M059J (cell line): ENCODE measurements around the gene FBXO36. TPM values are rescaled to one million over a fixed set of nuclear protein-coding genes. Genes with fewer than 3 reads are reported as not detected.
A peak's percentile ranks its signal among the peaks of the same experiment; 100 is the strongest.
"Not testable (repeated sequence)": the region's sequence is repeated elsewhere in the genome, so short reads cannot be mapped to it uniquely, and the experiment has no call there.

ENCODE experiments used
- DNase-seq: peaks from one replicate; pipeline ENCODE4 v3.0.0-alpha.2; 2012; ENCODE audit warnings: low read depth
- total RNA-seq: library from RNA; depleted of rRNA; stranded (reverse); fragments of >200 nt; shearing (Covaris generic); gene quantifications from 2 replicates; pipeline ENCODE4 v1.2.3, GENCODE V29; 2014; rRNA removed

FBXO36 gene
- 1.7 and 2.5 TPM in 2 replicates for total RNA-seq

- DNase-seq = peak; percentile 80
These were observed at the start of gene FBXO36 for GRCh38 chr2:229922449-229923386. FBXO36 (plus strand) TSS chr2:229922503; CDS start chr2:229922514, 11 bp downstream.

- no peak for DNase-seq
These were observed 49.2 kb upstream of the FBXO36 start for GRCh38 chr2:229873123-229873581.

- no peak for DNase-seq
These were observed 47.7 kb upstream of the FBXO36 start for GRCh38 chr2:229874647-229875046.

- no peak for DNase-seq
These were observed 46.8 kb upstream of the FBXO36 start for GRCh38 chr2:229875549-229875948.

GRCh38 chr2:229879191-229879950, 42.9 kb upstream of the FBXO36 start:
- no peak for DNase-seq

- DNase-seq = no peak
These were observed 41.3 kb upstream of the FBXO36 start for GRCh38 chr2:229880892-229881586.

GRCh38 chr2:229882583-229882982, 39.7 kb upstream of the FBXO36 start:
- DNase-seq = no peak

GRCh38 chr2:229884775-229885699, 37.3 kb upstream of the FBXO36 start:
- DNase-seq = no peak

- DNase-seq = no peak
These were observed 34.9 kb upstream of the FBXO36 start for GRCh38 chr2:229887441-229887840.

GRCh38 chr2:229888031-229888430, 34.3 kb upstream of the FBXO36 start:
- no peak for DNase-seq

GRCh38 chr2:229889023-229889422, 33.3 kb upstream of the FBXO36 start:
- DNase-seq = no peak

GRCh38 chr2:229896857-229897256, 25.4 kb upstream of the FBXO36 start:
- DNase-seq = no peak

- DNase-seq = no peak
These were observed 22.7 kb upstream of the FBXO36 start for GRCh38 chr2:229899604-229900003.

- no peak for DNase-seq
These were observed 22.3 kb upstream of the FBXO36 start for GRCh38 chr2:229900012-229900411.

- DNase-seq = not testable (repeated sequence)
These were observed 21.8 kb upstream of the FBXO36 start for GRCh38 chr2:229900514-229900913.

- peak; percentile 91 for DNase-seq
These were observed 20.5 kb upstream of the FBXO36 start for GRCh38 chr2:229901819-229902218.

GRCh38 chr2:229903037-229903436, 19.3 kb upstream of the FBXO36 start:
- no peak for DNase-seq

- no peak for DNase-seq
These were observed 16.7 kb upstream of the FBXO36 start for GRCh38 chr2:229905601-229906000.

GRCh38 chr2:229909090-229909489, 13.2 kb upstream of the FBXO36 start:
- DNase-seq = peak; percentile 34

- DNase-seq = no peak
These were observed 12.0 kb upstream of the FBXO36 start for GRCh38 chr2:229910147-229910831.
